Measurements from ENCODE around the gene NEU3. TPM values are rescaled to one million over a fixed set of nuclear protein-coding genes. Genes with fewer than 3 reads are reported as not detected.

Gene NEU3
- total and polyA plus RNA-seq, 2 of the 13 experiments (the other 11 are each of a cell fraction or from before 2014, with no cell fraction given): 6.3 to 15.3 TPM

- TF ChIP-seq ARID4A (CRISPR knock-in tag; IDR thresholded peaks at IDR 0.05; ENCODE audit: borderline replicate concordance) (peak; percentile 98), HOXA5 (CRISPR knock-in tag; IDR thresholded peaks at IDR 0.05) (no peak), ZSCAN29 (CRISPR knock-in tag; conservative IDR thresholded peaks at IDR 0.05) (peak; percentile 91), ZFY (CRISPR knock-in tag; IDR thresholded peaks at IDR 0.05) (peak; percentile 100), CERS6 (CRISPR knock-in tag; IDR thresholded peaks at IDR 0.05) (no peak), ZNF670 (CRISPR knock-in tag; IDR thresholded peaks at IDR 0.05; ENCODE audit: borderline replicate concordance) (no peak), MYC (CRISPR knock-in tag; IDR thresholded peaks at IDR 0.05; ENCODE audit: borderline replicate concordance) (peak; percentile 87), ZZZ3 (CRISPR knock-in tag; IDR thresholded peaks at IDR 0.05; ENCODE audit: borderline replicate concordance) (peak; percentile 77; the same call in 1 of the 2 replicates), HNRNPLL (IDR thresholded peaks at IDR 0.05; ENCODE audit: low read depth, low read length, poor library complexity, severe bottlenecking) (peak; percentile 89), CREB1 (IDR thresholded peaks at IDR 0.05) (peak; percentile 91), CREB1 (CRISPR knock-in tag; IDR thresholded peaks at IDR 0.05) (peak; percentile 95), UBTF (CRISPR knock-in tag; IDR thresholded peaks at IDR 0.05) (peak; percentile 89), PCBP1 (IDR thresholded peaks at IDR 0.05; ENCODE audit: borderline replicate concordance, low read depth, low read length) (0 out of 2 replicates have a peak, but pooled peaks have one; percentile 58), ZNF775 (CRISPR knock-in tag; IDR thresholded peaks at IDR 0.05; ENCODE audit: borderline replicate concordance) (no peak), ZFP1 (CRISPR knock-in tag; IDR thresholded peaks at IDR 0.05) (no peak), ZSCAN21 (CRISPR knock-in tag; IDR thresholded peaks at IDR 0.05; ENCODE audit: borderline replicate concordance) (peak; percentile 87), SNAI1 (CRISPR knock-in tag; IDR thresholded peaks at IDR 0.05; ENCODE audit: borderline replicate concordance) (no peak), NFKB2 (CRISPR knock-in tag; IDR thresholded peaks at IDR 0.05; ENCODE audit: borderline replicate concordance) (peak; percentile 93; the same call in 1 of the 2 replicates)
These were observed 39.6 kb upstream of the NEU3 start, which contains the start of the genes SPCS2 and XRRA1 (continued) for GRCh38 chr11:74948898-74949752.
